Neural cell (in vitro differentiated cells): ENCODE data around the gene SEC14L1.

ENCODE experiments used
- EP300 ChIP-seq: fragments of 450-650 bp; conservative IDR thresholded peaks from 2 replicates; pipeline ENCODE4 v1.6.1; 2014; ENCODE audit warnings: antibody characterized with exemption, mild to moderate bottlenecking, moderate library complexity; ENCODE audit not compliant: poor library complexity, severe bottlenecking
- POLR2AphosphoS5 ChIP-seq: IDR thresholded peaks from 2 replicates; pipeline ENCODE4 v1.6.1; 2012
- TAF1 ChIP-seq: IDR thresholded peaks from 2 replicates; pipeline ENCODE4 v1.6.1; 2012; ENCODE audit warnings: low read depth
- TF ChIP-seq, protein P1 (sequence below): fragments of 450-650 bp; IDR thresholded peaks from 2 replicates; pipeline ENCODE4 v1.5.1; 2014; ENCODE audit warnings: antibody characterized with exemption, mild to moderate bottlenecking, moderate library complexity; ENCODE audit not compliant: poor library complexity, severe bottlenecking

DNA sequence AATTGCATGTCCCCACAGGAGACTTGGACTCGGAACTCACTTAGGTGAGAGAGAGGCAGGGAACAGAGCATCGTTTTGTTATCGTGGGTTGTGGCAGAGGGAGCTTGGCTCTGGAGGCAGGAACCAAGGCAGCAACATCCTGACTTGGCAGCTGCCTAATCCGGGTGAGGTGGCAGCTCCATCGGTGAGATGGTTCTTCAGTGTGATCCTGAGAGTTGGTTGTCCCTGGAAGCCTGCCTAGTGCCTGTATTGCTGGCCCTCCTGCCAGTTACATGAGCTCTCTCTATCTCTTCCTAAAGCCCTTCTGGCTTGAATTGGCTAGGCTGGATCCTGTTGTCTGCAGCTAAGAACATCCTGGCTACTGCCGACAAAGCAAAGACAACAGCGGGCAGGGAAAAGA is 19.9 kb upstream of the SEC14L1 start:
- TF ChIP-seq POLR2AphosphoS5 (no peak), TAF1 (no peak), EP300 (no peak)
- TF ChIP-seq, protein P1, sequence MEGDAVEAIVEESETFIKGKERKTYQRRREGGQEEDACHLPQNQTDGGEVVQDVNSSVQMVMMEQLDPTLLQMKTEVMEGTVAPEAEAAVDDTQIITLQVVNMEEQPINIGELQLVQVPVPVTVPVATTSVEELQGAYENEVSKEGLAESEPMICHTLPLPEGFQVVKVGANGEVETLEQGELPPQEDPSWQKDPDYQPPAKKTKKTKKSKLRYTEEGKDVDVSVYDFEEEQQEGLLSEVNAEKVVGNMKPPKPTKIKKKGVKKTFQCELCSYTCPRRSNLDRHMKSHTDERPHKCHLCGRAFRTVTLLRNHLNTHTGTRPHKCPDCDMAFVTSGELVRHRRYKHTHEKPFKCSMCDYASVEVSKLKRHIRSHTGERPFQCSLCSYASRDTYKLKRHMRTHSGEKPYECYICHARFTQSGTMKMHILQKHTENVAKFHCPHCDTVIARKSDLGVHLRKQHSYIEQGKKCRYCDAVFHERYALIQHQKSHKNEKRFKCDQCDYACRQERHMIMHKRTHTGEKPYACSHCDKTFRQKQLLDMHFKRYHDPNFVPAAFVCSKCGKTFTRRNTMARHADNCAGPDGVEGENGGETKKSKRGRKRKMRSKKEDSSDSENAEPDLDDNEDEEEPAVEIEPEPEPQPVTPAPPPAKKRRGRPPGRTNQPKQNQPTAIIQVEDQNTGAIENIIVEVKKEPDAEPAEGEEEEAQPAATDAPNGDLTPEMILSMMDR: no peak
